HepG2 (cell line): ENCODE data around the gene RTN3. TPM values are rescaled to one million over a fixed set of nuclear protein-coding genes. Genes with fewer than 3 reads are reported as not detected.

Experiments
- CCDC6 ChIP-seq: sonication (generic); formaldehyde crosslinking; IDR thresholded peaks from 2 replicates; pipeline ENCODE4 v1.8.1; 2022; ENCODE audit warnings: mild to moderate bottlenecking, missing genetic modification reagents, moderate library complexity
- EEA1 ChIP-seq: sonication (generic); formaldehyde crosslinking; IDR thresholded peaks from 2 replicates; pipeline ENCODE4 v1.5.1; 2020; ENCODE audit warnings: mild to moderate bottlenecking, missing genetic modification reagents, borderline replicate concordance
- IKZF1 ChIP-seq: fragments of 450-650 bp; IDR thresholded peaks from 2 replicates; pipeline ENCODE4 v1.7.1; 2016
- ISX ChIP-seq: sonication (generic); formaldehyde crosslinking; conservative IDR thresholded peaks from 2 replicates; pipeline ENCODE4 v1.5.0; 2020; ENCODE audit warnings: missing genetic modification reagents
- MAFG ChIP-seq: sonication (generic); formaldehyde crosslinking; IDR thresholded peaks from 2 replicates; pipeline ENCODE4 v1.5.1; 2020; ENCODE audit warnings: mild to moderate bottlenecking, missing genetic modification reagents
- SNAPC2 ChIP-seq: sonication (generic); formaldehyde crosslinking; IDR thresholded peaks from 2 replicates; pipeline ENCODE4 v1.8.1; 2022; ENCODE audit warnings: mild to moderate bottlenecking, missing genetic modification reagents
- SOX13 ChIP-seq, 3 experiments: fragments of 450-650 bp in 1 of 3; sonication (generic) in 1 of 3; formaldehyde crosslinking in 1 of 3; IDR thresholded peaks in 2 of 3; conservative IDR thresholded peaks in 1 of 3; 2 replicates each; pipeline versions ENCODE4 v1.5.0 to v1.6.1; 2016 to 2020; ENCODE audit warnings: antibody characterized with exemption in 1 of 3, mild to moderate bottlenecking in 1 of 3, missing compliant biosample characterization in 1 of 3, missing genetic modification reagents in 1 of 3, moderate library complexity in 1 of 3
- YY1 ChIP-seq: IDR thresholded peaks from 2 replicates; pipeline ENCODE4 v1.6.1; 2011; ENCODE audit warnings: low read length, low read depth, moderate library complexity, mild to moderate bottlenecking; ENCODE audit not compliant: insufficient read depth, insufficient replicate concordance
- ZBED4 ChIP-seq: sonication (generic); formaldehyde crosslinking; IDR thresholded peaks from 2 replicates; pipeline ENCODE4 v1.4.0; 2020; ENCODE audit warnings: missing genetic modification reagents, borderline replicate concordance
- ZNF570 ChIP-seq: sonication (generic); formaldehyde crosslinking; IDR thresholded peaks from 2 replicates; pipeline ENCODE4 v1.4.0; 2020; ENCODE audit warnings: mild to moderate bottlenecking, missing genetic modification reagents, borderline replicate concordance
- ZNF839 ChIP-seq: sonication (generic); formaldehyde crosslinking; IDR thresholded peaks from 2 replicates; pipeline ENCODE4 v1.4.0; 2020; ENCODE audit warnings: missing genetic modification reagents, mild to moderate bottlenecking, borderline replicate concordance
- ZNF891 ChIP-seq: sonication (generic); formaldehyde crosslinking; IDR thresholded peaks from 2 replicates; pipeline ENCODE4 v1.5.0; 2020; ENCODE audit warnings: mild to moderate bottlenecking, missing genetic modification reagents
- polyA plus RNA-seq, 8 experiments: library from polyadenylated mRNA; depleted of rRNA in 3 of 8; stranded (reverse) in 7 of 8; unstranded in 1 of 8; fragments of >200 nt; fragmentation: Illumina TruSeq in 4 of 8; extraction: Trizol in 4 of 8; gene quantifications; 2 replicates each; pipeline versions ENCODE4 v1.2.1 to v1.2.3, GENCODE V29; 2011 to 2016; ENCODE audit warnings: low read depth in 4 of 8, missing spikeins in 1 of 8, mixed read lengths in 1 of 8; ENCODE audit not compliant: insufficient read depth in 1 of 8
- total RNA-seq, 5 experiments: library from RNA; depleted of rRNA; stranded (reverse); fragments of >200 nt; fragmentation: Illumina TruSeq; extraction: Trizol; gene quantifications; 2 replicates each; pipeline ENCODE4 v1.2.3, GENCODE V29; 2016; ENCODE audit warnings: low read depth in 1 of 5
- TF ChIP-seq, protein P1 (sequence below): sonication (generic); formaldehyde crosslinking; IDR thresholded peaks from 2 replicates; pipeline ENCODE4 v1.5.0; 2020; ENCODE audit warnings: missing genetic modification reagents
- TF ChIP-seq, protein P2 (sequence below): fragments of 450-650 bp; IDR thresholded peaks from 2 replicates; pipeline ENCODE4 v1.6.1; 2016

Gene RTN3
- total and polyA plus RNA-seq, 2 of the 13 experiments (the other 11 are each of a cell fraction or from before 2014, with no cell fraction given) = 32.2 to 41.1 TPM

- TF ChIP-seq, protein P1, sequence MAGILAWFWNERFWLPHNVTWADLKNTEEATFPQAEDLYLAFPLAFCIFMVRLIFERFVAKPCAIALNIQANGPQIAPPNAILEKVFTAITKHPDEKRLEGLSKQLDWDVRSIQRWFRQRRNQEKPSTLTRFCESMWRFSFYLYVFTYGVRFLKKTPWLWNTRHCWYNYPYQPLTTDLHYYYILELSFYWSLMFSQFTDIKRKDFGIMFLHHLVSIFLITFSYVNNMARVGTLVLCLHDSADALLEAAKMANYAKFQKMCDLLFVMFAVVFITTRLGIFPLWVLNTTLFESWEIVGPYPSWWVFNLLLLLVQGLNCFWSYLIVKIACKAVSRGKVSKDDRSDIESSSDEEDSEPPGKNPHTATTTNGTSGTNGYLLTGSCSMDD (CRISPR knock-in tag) = no peak
- TF ChIP-seq EEA1 (CRISPR knock-in tag) (no peak), ZNF839 (no peak), CCDC6 (CRISPR knock-in tag) (no peak), YY1 (no peak), IKZF1 (no peak), ZNF891 (CRISPR knock-in tag) (no peak), ZBED4 (CRISPR knock-in tag) (no peak), SOX13 (IDR thresholded peaks at IDR 0.05) (no peak), SOX13 (CRISPR knock-in tag; conservative IDR thresholded peaks at IDR 0.05 in 1 of 2, IDR thresholded peaks at IDR 0.05 in 1 of 2) (0 out of 4 replicates have a peak, but pooled peaks of 1 of the 2 experiments have one; percentile 1), ISX (no peak), ZNF570 (CRISPR knock-in tag) (no peak), MAFG (CRISPR knock-in tag) (no peak), SNAPC2 (CRISPR knock-in tag) (peak; percentile 29; the same call in 1 of the 2 replicates)
- TF ChIP-seq, protein P2, sequence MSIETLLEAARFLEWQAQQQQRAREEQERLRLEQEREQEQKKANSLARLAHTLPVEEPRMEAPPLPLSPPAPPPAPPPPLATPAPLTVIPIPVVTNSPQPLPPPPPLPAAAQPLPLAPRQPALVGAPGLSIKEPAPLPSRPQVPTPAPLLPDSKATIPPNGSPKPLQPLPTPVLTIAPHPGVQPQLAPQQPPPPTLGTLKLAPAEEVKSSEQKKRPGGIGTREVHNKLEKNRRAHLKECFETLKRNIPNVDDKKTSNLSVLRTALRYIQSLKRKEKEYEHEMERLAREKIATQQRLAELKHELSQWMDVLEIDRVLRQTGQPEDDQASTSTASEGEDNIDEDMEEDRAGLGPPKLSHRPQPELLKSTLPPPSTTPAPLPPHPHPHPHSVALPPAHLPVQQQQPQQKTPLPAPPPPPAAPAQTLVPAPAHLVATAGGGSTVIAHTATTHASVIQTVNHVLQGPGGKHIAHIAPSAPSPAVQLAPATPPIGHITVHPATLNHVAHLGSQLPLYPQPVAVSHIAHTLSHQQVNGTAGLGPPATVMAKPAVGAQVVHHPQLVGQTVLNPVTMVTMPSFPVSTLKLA = no peak
Observed at GRCh38 chr11:63680834-63681320, 423 bp upstream of the RTN3 start (continued).
